Measurements from ENCODE around the gene HID1. TPM values are rescaled to one million over a fixed set of nuclear protein-coding genes. Genes with fewer than 3 reads are reported as not detected.

HID1 gene
- total and polyA plus RNA-seq, 2 donors (not counting 1 experiment from before 2014, with no cell fraction given), result 3.9 to 4.0 TPM

- no peak overlapping the region for H2AFZ ChIP-seq (ENCODE audit: insufficient read depth, low read depth, low read length, poor library complexity, severe bottlenecking)
- intact Hi-C loops (cut with micrococcal nuclease), result no loop called here
- H3K4me3 ChIP-seq (ENCODE audit: control extremely low read depth in 1 of 5, extremely low read depth in 1 of 5, insufficient read depth in 1 of 5, low read depth in 2 of 5, low read length in 4 of 5), result no peak overlapping the region
- peaks cover 7% of the 10 kb centered on the region for H3K4me1 Mint-ChIP-seq
- ATAC-seq (ENCODE audit: low read depth), result no peak
- H3K27ac ChIP-seq (ENCODE audit: low read length in 2 of 2), result no peak overlapping the region
- H3K27me3 ChIP-seq (replicated peaks in 1 of 4; ENCODE audit: control extremely low read depth in 1 of 4, control insufficient read depth in 3 of 4, insufficient read depth in 4 of 4, low read length in 3 of 4), result no peaks in the 10 kb centered on the region
- no peaks in the 10 kb centered on the region for H3K79me2 ChIP-seq (ENCODE audit: control insufficient read depth, insufficient read depth, low read length)
- no peak for DNase-seq
- no peak overlapping the region for H3K4me2 ChIP-seq (replicated peaks; ENCODE audit: low read depth, low read length, poor library complexity, severe bottlenecking)
- WGBS (ENCODE audit: insufficient coverage), result 81% methylated on average over 13 of the region's 14 CpGs
- no peak overlapping the region for H3K4me3 Mint-ChIP-seq
- H4K20me1 ChIP-seq (ENCODE audit: control insufficient read depth, insufficient read depth, low read length, poor library complexity, severe bottlenecking), result no peaks in the 10 kb centered on the region
- H3K9me3 ChIP-seq (ENCODE audit: control extremely low read depth in 1 of 3, control insufficient read depth in 2 of 3, insufficient read depth in 1 of 3, low read length in 2 of 3), result no peaks in the 10 kb centered on the region
- H3K27ac Mint-ChIP-seq, result no peak overlapping the region
- no peaks in the 10 kb centered on the region for H3K36me3 ChIP-seq (replicated peaks in 1 of 2; ENCODE audit: control extremely low read depth in 1 of 2, control insufficient read depth in 1 of 2, extremely low read depth in 1 of 2, insufficient read depth in 2 of 2, low read length in 1 of 2)
- ChIA-PET POLR2A (no interaction called here), CTCF (interaction anchor here (4.9 kb wide), 1 partner anchor 148 kb away, joined by 74 read pairs; the partner anchor contains the start of gene ARMC7)
- H3K9me3 Mint-ChIP-seq (ENCODE audit: insufficient read depth), result no peaks in the 10 kb centered on the region
- peaks cover 2 to 11% of the 10 kb centered on the region in 2 donors for H3K4me1 ChIP-seq (ENCODE audit: control insufficient read depth in 2 of 2, insufficient read depth in 2 of 2, low read length in 2 of 2)
- TF ChIP-seq EZH2 (IDR thresholded peaks at IDR 0.05; ENCODE audit: borderline replicate concordance, insufficient read depth, low read depth, low read length, poor library complexity, severe bottlenecking), result no peak
- TF ChIP-seq CTCF (IDR thresholded peaks at IDR 0.05), result no peak
- H3K27me3 Mint-ChIP-seq, result peaks cover 7% of the 10 kb centered on the region
- no peak overlapping the region for H3K9ac ChIP-seq (ENCODE audit: low read length)
These were observed 7.5 kb downstream of the HID1 start for GRCh38 chr17:74964988-74965622.

- 97% methylated on average over 12 of the region's 12 CpGs for WGBS (ENCODE audit: insufficient coverage)
- POLR2A ChIA-PET, result interaction anchor here (0.9 kb wide), 1 partner anchor 9 kb away, joined by 3 read pairs; no protein-coding TSS in a partner anchor
These were observed 8.3 kb downstream of the HID1 start for GRCh38 chr17:74964246-74964761.

More at GRCh38 chr17:74964246-74964761, 8.3 kb downstream of the HID1 start:
- Histone ChIP-seq H3K79me2 (ENCODE audit: control insufficient read depth, insufficient read depth, low read length) (no peaks in the 10 kb centered on the region), H3K9ac (ENCODE audit: low read length) (no peak overlapping the region), H3K36me3 (replicated peaks in 1 of 2; ENCODE audit: control extremely low read depth in 1 of 2, control insufficient read depth in 1 of 2, extremely low read depth in 1 of 2, insufficient read depth in 2 of 2, low read length in 1 of 2) (no peaks in the 10 kb centered on the region), H3K9me3 (ENCODE audit: control extremely low read depth in 1 of 3, control insufficient read depth in 2 of 3, insufficient read depth in 1 of 3, low read length in 2 of 3) (no peaks in the 10 kb centered on the region), H3K27me3 (replicated peaks in 1 of 4; ENCODE audit: control extremely low read depth in 1 of 4, control insufficient read depth in 3 of 4, insufficient read depth in 4 of 4, low read length in 3 of 4) (peaks cover 0 to 3% (median 0%) of the 10 kb centered on the region in 4 experiments), H3K4me3 (ENCODE audit: control extremely low read depth in 1 of 5, extremely low read depth in 1 of 5, insufficient read depth in 1 of 5, low read depth in 2 of 5, low read length in 4 of 5) (no peak overlapping the region), H2AFZ (ENCODE audit: insufficient read depth, low read depth, low read length, poor library complexity, severe bottlenecking) (no peak overlapping the region), H4K20me1 (ENCODE audit: control insufficient read depth, insufficient read depth, low read length, poor library complexity, severe bottlenecking) (no peaks in the 10 kb centered on the region), H3K4me2 (replicated peaks; ENCODE audit: low read depth, low read length, poor library complexity, severe bottlenecking) (no peak overlapping the region), H3K27ac (ENCODE audit: low read length in 2 of 2) (no peak overlapping the region), H3K4me1 (ENCODE audit: control insufficient read depth in 2 of 2, insufficient read depth in 2 of 2, low read length in 2 of 2) (peaks cover 2 to 11% of the 10 kb centered on the region in 2 donors)
- no peak overlapping the region for H3K4me3 Mint-ChIP-seq
- peaks cover 7% of the 10 kb centered on the region for H3K4me1 Mint-ChIP-seq
- TF ChIP-seq CTCF (IDR thresholded peaks at IDR 0.05) (no peak), EZH2 (IDR thresholded peaks at IDR 0.05; ENCODE audit: borderline replicate concordance, insufficient read depth, low read depth, low read length, poor library complexity, severe bottlenecking) (no peak)
- H3K9me3 Mint-ChIP-seq (ENCODE audit: insufficient read depth), result no peaks in the 10 kb centered on the region
- ATAC-seq (ENCODE audit: low read depth) (no peak), DNase-seq (no peak)
- CTCF ChIA-PET, result interaction anchor here (0.6 to 4.9 kb wide), 4 partner anchors 24 to 522 kb away, joined by 3 to 74 read pairs (median 30); partner anchors contain the start of genes ARMC7 and MRPL58
- intact Hi-C loops (cut with micrococcal nuclease), result no loop called here
- no peak overlapping the region for H3K27ac Mint-ChIP-seq
- peaks cover 7% of the 10 kb centered on the region for H3K27me3 Mint-ChIP-seq

All from B cell (primary cell).